A549 (cell line): ENCODE results near the gene KCTD6. TPM values are rescaled to one million over a fixed set of nuclear protein-coding genes. Genes with fewer than 3 reads are reported as not detected.

Source experiments
- ATAC-seq, 2 experiments: fragments of 200-7000 bp in 1 of 2; fragments of >200 bp in 1 of 2; cut with Nextera tagmentation in 1 of 2; cut with Tn5 transposase in 1 of 2; 3 replicates each; pipeline versions ENCODE4 v1.8.0 to v1.9.1; 2018 to 2020; ENCODE audit warnings: mild to moderate bottlenecking in 1 of 2, moderate library complexity in 1 of 2
- CTCF ChIA-PET: fragments of 300-600 bp; sonication (Branson Sonifier 250); formaldehyde crosslinking; extraction: SDS; loops from one replicate; lab custom pipeline; 2021; ENCODE audit warnings: antibody characterized with exemption, inconsistent platforms; lab: Yijun Ruan, JAX
- POLR2A ChIA-PET: fragments of 350-600 bp; formaldehyde crosslinking; extraction: SDS; loops from one replicate; lab custom pipeline; 2021; ENCODE audit warnings: antibody characterized with exemption, inconsistent platforms; lab: Yijun Ruan, JAX
- DNase-seq, 2 experiments: peaks; one replicate each; pipeline versions ENCODE4 v3.0.0 to v3.0.0-alpha.2; 2011 to 2016; ENCODE audit warnings: low read depth in 1 of 2, low spot score in 1 of 2
- FAIRE-seq: peaks from 2 replicates; lab custom pipeline; 2011; peaks lifted over from hg19 to GRCh38; lab: Jason Lieb, UNC
- H3K27ac ChIP-seq, 2 experiments: fragments of >200 bp; sonication (Bioruptor Twin); formaldehyde crosslinking; 3 replicates each; pipeline ENCODE4 v1.5.1; 2016 to 2017
- H3K4me1 ChIP-seq: fragments of >200 bp; sonication (Bioruptor Twin); formaldehyde crosslinking; 3 replicates; pipeline ENCODE4 v1.6.1; 2016
- H3K4me2 ChIP-seq: fragments of >200 bp; sonication (Bioruptor Twin); formaldehyde crosslinking; 3 replicates; pipeline ENCODE4 v1.6.1; 2016
- H3K4me3 ChIP-seq: fragments of >200 bp; sonication (Bioruptor Twin); formaldehyde crosslinking; 3 replicates; pipeline ENCODE4 v1.5.1; 2016
- H3K9me3 ChIP-seq: fragments of >200 bp; sonication (Bioruptor Twin); formaldehyde crosslinking; 3 replicates; pipeline ENCODE4 v1.6.1; 2016
- CBX8 ChIP-seq: fragments of 200-600 bp; sonication (generic); IDR thresholded peaks from 2 replicates; pipeline ENCODE4 v1.6.1; 2016
- CEBPB ChIP-seq, 2 experiments: fragments of >200 bp in 1 of 2; sonication (Bioruptor Twin) in 1 of 2; formaldehyde crosslinking in 1 of 2; IDR thresholded peaks; 2 replicates each; pipeline ENCODE4 v1.6.1; 2012 to 2016
- CHD4 ChIP-seq: fragments of 200-600 bp; sonication (generic); IDR thresholded peaks from 2 replicates; pipeline ENCODE4 v1.6.1; 2016; ENCODE audit warnings: antibody characterized with exemption, mild to moderate bottlenecking, borderline replicate concordance
- FOXS1 ChIP-seq: fragments of 250-450 bp; sonication (Bioruptor Pico); IDR thresholded peaks from 2 replicates; pipeline ENCODE4 v1.5.0; 2020; ENCODE audit warnings: mild to moderate bottlenecking, moderate library complexity
- GATA3 ChIP-seq: IDR thresholded peaks from 2 replicates; pipeline ENCODE4 v1.6.1; 2012; ENCODE audit warnings: borderline replicate concordance
- HES2 ChIP-seq: fragments of >200 bp; sonication (Bioruptor Twin); formaldehyde crosslinking; IDR thresholded peaks from 2 replicates; pipeline ENCODE4 v1.6.1; 2016
- HMGXB4 ChIP-seq: fragments of 250-450 bp; sonication (Bioruptor Pico); IDR thresholded peaks from 2 replicates; pipeline ENCODE4 v1.5.0; 2021; ENCODE audit warnings: mild to moderate bottlenecking, moderate library complexity, borderline replicate concordance
- JUNB ChIP-seq: fragments of >200 bp; sonication (Bioruptor Twin); formaldehyde crosslinking; IDR thresholded peaks from 2 replicates; pipeline ENCODE4 v1.6.1; 2016
- MAX ChIP-seq: IDR thresholded peaks from 2 replicates; pipeline ENCODE4 v1.6.1; 2012
- MYC ChIP-seq: IDR thresholded peaks from 2 replicates; pipeline ENCODE4 v1.6.1; 2012; ENCODE audit warnings: mild to moderate bottlenecking, inconsistent platforms, low read length, improper control_type of control experiment, borderline replicate concordance
- NPAS2 ChIP-seq: fragments of 250-450 bp; sonication (Bioruptor Pico); IDR thresholded peaks from 2 replicates; pipeline ENCODE4 v1.8.0; 2022; ENCODE audit warnings: mild to moderate bottlenecking, moderate library complexity, borderline replicate concordance
- NR3C1 ChIP-seq: fragments of >200 bp; sonication (Bioruptor Twin); formaldehyde crosslinking; IDR thresholded peaks from 3 replicates; pipeline ENCODE4 v1.6.1; 2017
- POLR2A ChIP-seq: IDR thresholded peaks from 2 replicates; pipeline ENCODE4 v1.6.1; 2012; ENCODE audit warnings: mild to moderate bottlenecking, low read length
- RCOR1 ChIP-seq: fragments of 150-350 bp; IDR thresholded peaks from 2 replicates; pipeline ENCODE4 v1.6.1; 2014; ENCODE audit warnings: antibody characterized with exemption, low read length, low read depth
- REST ChIP-seq: fragments of 200-600 bp; sonication (generic); IDR thresholded peaks from 2 replicates; pipeline ENCODE4 v1.6.1; 2016; ENCODE audit warnings: antibody characterized with exemption, mild to moderate bottlenecking, moderate library complexity
- SMC3 ChIP-seq: fragments of >200 bp; sonication (Bioruptor Twin); formaldehyde crosslinking; IDR thresholded peaks from 3 replicates; pipeline ENCODE4 v1.6.1; 2018; ENCODE audit warnings: inconsistent platforms
- SREBF2 ChIP-seq: fragments of 450-650 bp; IDR thresholded peaks from 2 replicates; pipeline ENCODE4 v1.6.1; 2014; ENCODE audit warnings: mild to moderate bottlenecking, moderate library complexity
- TFCP2L1 ChIP-seq: fragments of 250-450 bp; sonication (Bioruptor Pico); IDR thresholded peaks from 2 replicates; pipeline ENCODE4 v1.5.0; 2021; ENCODE audit warnings: mild to moderate bottlenecking
- USF2 ChIP-seq: fragments of 450-650 bp; IDR thresholded peaks from 2 replicates; pipeline ENCODE4 v1.6.1; 2014; ENCODE audit warnings: antibody characterized with exemption
- ZC3H11A ChIP-seq: fragments of 450-650 bp; IDR thresholded peaks from 2 replicates; pipeline ENCODE4 v1.6.1; 2014; ENCODE audit warnings: antibody characterized with exemption, mild to moderate bottlenecking
- ZSCAN20 ChIP-seq: fragments of 250-450 bp; sonication (Bioruptor Pico); IDR thresholded peaks from 2 replicates; pipeline ENCODE4 v1.8.0; 2022; ENCODE audit warnings: mild to moderate bottlenecking, moderate library complexity
- WGBS: methylation state at CpG from one replicate; pipeline ENCODE4 v1.1.6; 2017; ENCODE audit errors: missing lambda C conversion rate; 5-methylcytosine and 5-hydroxymethylcytosine counted together
- polyA plus RNA-seq, 4 experiments: library from polyadenylated mRNA; depleted of rRNA in 3 of 4; stranded (reverse); fragments of >200 nt; fragmentation: RNase III in 1 of 4; extraction: RNeasy Plus Mini Kit Qiagen cat#74134 plus additional on column Dnase treatment in 1 of 4; gene quantifications; 2 replicates in 3 of 4; 3 replicates in 1 of 4; pipeline ENCODE4 v1.2.3, GENCODE V29; 2011 to 2017

Gene KCTD6
- polyA plus RNA-seq, 2 of the 4 experiments (the other 2 are of a cell fraction) = 8.1 to 24.4 TPM

- no peak for TF ChIP-seq MYC
- TF ChIP-seq HMGXB4 = no peak
- no peak for TF ChIP-seq USF2
- no peak for TF ChIP-seq SREBF2
- TF ChIP-seq JUNB = no peak
- no peak for TF ChIP-seq RCOR1
- TF ChIP-seq ZC3H11A = no peak
- no peak for TF ChIP-seq FOXS1 (CRISPR knock-in tag)
- TF ChIP-seq SMC3 = no peak
- no peak for TF ChIP-seq HES2
- TF ChIP-seq NPAS2 = no peak
- TF ChIP-seq MAX = no peak
- TF ChIP-seq GATA3 = no peak
- no peak for TF ChIP-seq CHD4
- no peak for TF ChIP-seq REST
- TF ChIP-seq TFCP2L1 = no peak
- TF ChIP-seq CBX8 = no peak
- ChIA-PET POLR2A (no interaction called here), CTCF (interaction anchor here (3.7 kb wide), 1 partner anchor 24 kb away, joined by 18 read pairs; no protein-coding TSS in a partner anchor)
- no peak for FAIRE-seq
- 60% methylated on average over 2 of the region's 2 CpGs for WGBS
- Histone ChIP-seq H3K27ac (peak overlapping the region in 1 of 2 experiments; percentile 78; a peak in 2 of 6 replicates), H3K4me1 (peaks cover 34% of the 10 kb centered on the region), H3K9me3 (no peaks in the 10 kb centered on the region), H3K4me3 (no peak overlapping the region), H3K4me2 (no peak overlapping the region)
- DNase-seq = no peak
- no peak for ATAC-seq
Observed at GRCh38 chr3:58488967-58489366, 2.9 kb upstream of the KCTD6 start.

- Histone ChIP-seq H3K9me3 (no peaks in the 10 kb centered on the region), H3K4me3 (peak overlapping the region; percentile 54), H3K4me2 (peak overlapping the region; percentile 97), H3K27ac (peak overlapping the region; percentile 87 to 93), H3K4me1 (peaks cover 46% of the 10 kb centered on the region)
- no peak for TF ChIP-seq NR3C1
- TF ChIP-seq CEBPB (IDR thresholded peaks at IDR 0.05) = no peak
- no peak for TF ChIP-seq ZSCAN20
- no peak for TF ChIP-seq POLR2A
- DNase-seq = no peak
- 47% methylated on average over 14 of the region's 19 CpGs for WGBS
- POLR2A ChIA-PET = interaction anchor here (1.3 to 2.3 kb wide), 2 partner anchors 38 to 57 kb away, joined by 3 to 6 read pairs; partner anchors contain the start of gene PDHB
- no peak for FAIRE-seq
- ATAC-seq = peak; percentile 26 to 39; a peak in 3 of 6 replicates
- CTCF ChIA-PET = interaction anchor here (0.6 to 3.5 kb wide), 24 partner anchors 8 to 169 kb away, joined by 3 to 24 read pairs (median 6); partner anchors contain the start of genes ACOX2 and PDHB
Observed at GRCh38 chr3:58490860-58491501, 915 bp upstream of the KCTD6 start.
